ENCODE measurements around the gene ANXA10. TPM values are rescaled to one million over a fixed set of nuclear protein-coding genes. Genes with fewer than 3 reads are reported as not detected.
"Not testable (repeated sequence)": the region's sequence is repeated elsewhere in the genome, so short reads cannot be mapped to it uniquely, and the experiment has no call there.

ANXA10 gene, protein sequence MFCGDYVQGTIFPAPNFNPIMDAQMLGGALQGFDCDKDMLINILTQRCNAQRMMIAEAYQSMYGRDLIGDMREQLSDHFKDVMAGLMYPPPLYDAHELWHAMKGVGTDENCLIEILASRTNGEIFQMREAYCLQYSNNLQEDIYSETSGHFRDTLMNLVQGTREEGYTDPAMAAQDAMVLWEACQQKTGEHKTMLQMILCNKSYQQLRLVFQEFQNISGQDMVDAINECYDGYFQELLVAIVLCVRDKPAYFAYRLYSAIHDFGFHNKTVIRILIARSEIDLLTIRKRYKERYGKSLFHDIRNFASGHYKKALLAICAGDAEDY
- not detected for total RNA-seq

DNA sequence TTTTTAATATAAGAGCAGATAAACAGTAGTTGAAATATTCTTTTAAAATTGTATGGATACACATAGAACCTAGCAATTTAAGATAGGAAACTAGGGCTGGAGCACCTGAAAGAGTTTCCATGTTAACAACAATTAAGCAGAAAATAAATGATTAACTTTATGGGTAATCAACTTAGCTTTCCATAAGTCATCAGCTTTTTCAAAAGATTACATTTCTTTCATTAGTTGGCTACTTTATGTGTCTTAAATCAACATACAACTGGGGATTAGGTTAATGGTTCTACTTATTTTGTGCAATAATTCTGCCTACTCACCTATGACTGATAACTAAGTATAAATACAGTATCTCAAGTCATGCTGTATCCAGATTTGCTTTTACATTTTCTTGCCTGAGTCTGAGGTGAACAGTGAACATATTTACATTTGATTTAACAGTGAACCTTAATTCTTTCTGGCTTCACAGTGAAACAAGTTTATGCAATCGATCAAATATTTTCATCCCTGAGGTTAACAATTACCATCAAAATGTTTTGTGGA is at the start of gene ANXA10:
TSS of gene ANXA10 (plus strand) at position 362 of the 537 bp plus-strand sequence. CDS start at position 526, 164 bp downstream.
- ATAC-seq = no peak

DNA sequence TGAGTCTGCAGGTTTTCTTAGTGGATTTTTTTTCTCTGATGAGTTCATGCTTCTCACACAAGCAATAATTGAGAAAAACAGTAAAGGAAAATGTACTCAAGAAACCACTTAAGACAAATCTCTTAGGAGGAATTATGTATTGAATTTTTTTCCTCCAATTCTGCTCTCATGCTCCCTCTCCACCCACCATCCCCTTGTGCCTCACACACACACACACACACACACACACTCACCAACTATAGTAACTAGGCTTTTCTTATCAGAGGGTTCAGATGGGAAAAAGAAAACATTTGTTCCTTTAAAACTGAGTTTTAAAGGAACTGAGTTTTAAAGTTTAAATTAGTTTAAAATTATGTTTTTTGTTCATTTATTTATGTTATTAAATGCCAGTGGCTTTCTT is 47.0 kb upstream of the ANXA10 start:
- ATAC-seq = no peak

DNA sequence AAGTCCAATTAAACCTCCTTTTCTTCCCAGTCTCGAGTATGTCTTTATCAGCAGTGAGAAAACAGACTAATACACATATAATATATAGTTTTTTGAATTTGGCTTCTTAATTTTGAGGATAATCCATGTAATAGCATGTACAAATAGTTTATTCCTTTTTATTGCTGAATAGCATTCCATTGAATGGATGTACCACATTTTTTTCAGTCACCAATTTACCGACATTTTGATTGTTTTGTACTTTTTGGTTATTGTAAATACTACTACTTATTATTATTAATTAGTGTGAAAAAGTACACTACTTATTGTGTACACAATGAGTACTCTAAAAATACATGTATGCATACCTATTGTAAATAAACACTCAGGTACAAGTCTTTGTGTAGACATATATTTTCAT is 42.3 kb upstream of the ANXA10 start:
- ATAC-seq = no peak

DNA sequence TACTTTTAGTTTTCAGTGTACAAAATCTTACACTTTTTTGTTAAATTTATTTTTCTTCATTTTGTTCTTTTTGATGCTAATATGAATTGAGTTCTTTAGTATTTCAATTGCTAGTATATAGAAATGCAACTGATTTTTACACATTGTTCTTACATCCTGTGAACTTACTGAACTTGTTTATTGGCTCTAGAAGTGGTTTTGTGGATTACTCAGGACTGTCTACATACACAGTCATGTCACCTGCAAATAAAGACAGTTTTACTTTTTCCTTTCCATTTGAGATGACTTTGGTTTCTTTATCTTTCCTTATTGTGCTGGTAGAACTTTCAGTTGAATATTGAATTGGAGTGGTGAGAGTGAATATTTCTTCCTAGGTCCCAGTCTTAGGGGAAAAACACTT is 40.8 kb upstream of the ANXA10 start:
- ATAC-seq = no peak

DNA sequence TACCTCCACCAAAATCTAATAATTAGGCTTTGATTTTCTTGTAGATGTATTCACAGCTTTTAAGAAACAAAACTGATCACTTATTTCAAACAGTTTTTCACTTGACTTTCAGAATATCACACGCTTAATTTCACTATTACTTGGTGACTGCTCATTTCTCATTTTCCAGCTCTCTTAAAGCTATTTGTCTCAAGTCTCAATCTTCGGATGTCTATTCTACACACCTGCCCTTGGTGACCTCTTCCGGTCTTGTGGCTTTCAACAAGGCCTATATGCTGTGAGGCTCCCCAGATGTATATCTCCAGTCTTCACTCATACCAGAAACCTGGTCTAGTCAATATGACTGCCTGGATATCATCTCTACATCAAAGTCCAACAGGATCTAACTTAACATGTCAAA is 34.9 kb upstream of the ANXA10 start:
- ATAC-seq = no peak

DNA sequence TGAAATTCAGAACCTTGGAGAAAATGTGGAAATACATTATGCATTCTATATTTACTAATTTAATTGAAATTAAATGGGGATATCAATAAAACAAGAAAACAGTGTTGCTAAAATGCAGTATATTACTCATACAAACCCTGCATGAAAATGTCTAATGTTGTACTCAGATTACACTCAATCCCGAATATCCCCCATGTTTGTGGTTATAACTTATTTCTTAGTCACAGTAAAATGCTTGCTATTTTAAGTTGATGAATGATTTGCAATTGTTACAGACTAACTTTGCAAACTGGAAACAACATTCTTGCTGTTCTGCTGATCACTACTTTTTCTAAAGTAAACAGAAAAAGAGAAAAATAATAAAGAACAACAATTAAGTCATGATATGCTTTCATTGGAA is 33.1 kb upstream of the ANXA10 start:
- ATAC-seq = no peak

DNA sequence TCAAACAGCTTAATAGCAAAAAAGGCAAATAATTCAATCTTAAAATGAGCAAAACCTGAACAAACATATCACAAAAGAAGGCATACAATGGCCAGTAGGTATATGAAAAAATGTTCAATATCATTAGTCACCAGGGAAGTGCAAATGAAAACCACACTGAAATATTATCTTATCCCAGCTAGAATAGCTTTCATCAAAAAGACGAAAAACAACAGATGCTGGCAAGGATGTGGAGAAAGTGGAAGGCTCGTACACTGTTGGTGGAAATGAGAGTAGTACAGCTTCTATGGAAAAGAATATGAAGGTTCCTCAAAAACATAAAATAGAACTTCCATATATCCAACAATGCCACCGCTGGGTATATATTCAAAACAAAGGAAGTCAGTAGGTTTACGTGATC is 29.3 kb upstream of the ANXA10 start:
- ATAC-seq = no peak

DNA sequence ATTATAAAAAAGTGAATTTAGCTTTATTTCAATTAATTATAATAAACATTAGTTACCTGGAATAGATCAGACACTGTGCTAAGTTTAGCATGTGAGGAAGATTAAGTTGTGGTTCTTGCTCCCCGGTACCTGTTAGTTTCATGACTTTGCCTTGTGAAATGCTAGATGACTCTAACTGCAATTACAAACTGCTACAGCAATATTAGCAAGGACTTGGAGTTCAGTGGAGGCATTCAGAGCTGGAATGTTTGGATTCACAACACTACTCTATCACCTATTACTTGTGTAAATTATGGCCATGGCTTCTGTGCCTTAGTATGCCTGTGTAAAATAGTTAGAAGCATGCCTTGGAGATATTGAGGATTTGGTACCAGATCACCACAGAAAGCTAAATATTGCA is 21.4 kb upstream of the ANXA10 start:
- no peak for ATAC-seq

DNA sequence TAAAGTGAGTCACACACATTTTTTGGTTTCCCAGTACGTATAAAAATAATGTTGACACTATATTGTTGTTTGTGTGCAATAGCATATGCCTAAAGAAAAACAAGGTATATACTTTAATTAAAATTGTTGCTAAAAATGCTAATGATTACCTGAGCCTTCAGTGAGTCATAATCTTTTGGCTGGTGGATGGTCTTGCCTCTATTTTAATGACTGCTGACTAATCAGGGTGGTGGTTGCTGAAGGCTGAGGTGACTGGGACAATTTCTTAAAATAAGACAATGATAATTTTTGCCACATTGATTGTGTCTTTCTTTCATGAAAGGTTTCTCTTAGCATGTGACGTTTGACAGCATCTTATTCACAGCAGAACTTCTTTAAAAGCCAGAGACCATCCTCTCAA is 21.0 kb upstream of the ANXA10 start:
- no peak for ATAC-seq

DNA sequence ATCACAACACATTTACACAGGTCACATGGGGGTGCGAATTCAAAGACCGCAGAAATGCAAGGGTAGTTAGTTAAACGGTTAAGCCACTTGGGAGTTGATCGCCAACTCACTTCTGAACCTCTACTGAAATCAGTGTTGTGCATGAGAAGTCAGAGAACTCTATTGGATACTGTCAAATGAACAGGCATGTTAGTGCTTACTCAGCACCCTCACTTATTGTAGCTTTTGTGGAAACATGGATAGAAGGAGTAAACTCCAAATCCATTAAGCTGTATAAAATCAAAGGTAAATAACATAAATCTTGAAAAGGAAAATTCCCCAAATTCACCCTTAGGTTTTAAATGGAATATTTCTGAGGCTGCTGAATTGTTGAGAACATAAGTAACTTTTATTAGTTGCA is 17.5 kb upstream of the ANXA10 start:
- no peak for ATAC-seq

DNA sequence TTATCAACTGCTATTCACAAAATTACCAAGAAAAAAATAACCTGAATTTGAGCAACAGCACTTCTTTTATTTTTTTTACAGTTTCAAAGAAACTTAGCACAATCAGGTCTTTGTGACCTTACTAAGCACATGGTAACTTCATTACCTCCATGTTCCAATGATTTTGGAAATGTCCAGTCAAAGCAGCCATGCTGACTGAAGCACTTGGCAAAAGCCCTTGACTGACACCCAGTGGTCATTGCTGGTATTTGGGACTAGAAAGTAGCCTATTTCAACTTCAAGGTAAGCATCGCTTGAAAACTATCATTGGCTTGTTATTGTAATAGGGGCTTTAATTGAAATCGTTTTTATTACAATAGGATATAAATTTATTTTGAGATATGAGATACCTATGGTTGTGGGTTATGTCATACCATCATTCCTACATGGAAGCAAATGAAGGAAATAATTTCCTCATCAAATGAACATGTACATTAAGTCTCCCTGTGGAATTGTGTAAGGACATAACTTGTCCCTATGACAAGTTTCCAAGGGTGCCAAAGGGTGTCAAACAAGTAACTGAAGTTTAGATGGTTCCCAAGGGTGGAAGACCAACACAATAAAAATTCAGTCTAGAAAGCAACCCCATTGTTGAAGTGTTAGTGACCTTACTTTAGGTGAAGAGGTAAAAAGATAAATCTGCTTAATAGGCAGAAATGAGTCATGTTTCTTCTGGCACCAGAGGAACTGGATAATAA is 15.2 kb upstream of the ANXA10 start:
- ATAC-seq = peak; percentile 61

DNA sequence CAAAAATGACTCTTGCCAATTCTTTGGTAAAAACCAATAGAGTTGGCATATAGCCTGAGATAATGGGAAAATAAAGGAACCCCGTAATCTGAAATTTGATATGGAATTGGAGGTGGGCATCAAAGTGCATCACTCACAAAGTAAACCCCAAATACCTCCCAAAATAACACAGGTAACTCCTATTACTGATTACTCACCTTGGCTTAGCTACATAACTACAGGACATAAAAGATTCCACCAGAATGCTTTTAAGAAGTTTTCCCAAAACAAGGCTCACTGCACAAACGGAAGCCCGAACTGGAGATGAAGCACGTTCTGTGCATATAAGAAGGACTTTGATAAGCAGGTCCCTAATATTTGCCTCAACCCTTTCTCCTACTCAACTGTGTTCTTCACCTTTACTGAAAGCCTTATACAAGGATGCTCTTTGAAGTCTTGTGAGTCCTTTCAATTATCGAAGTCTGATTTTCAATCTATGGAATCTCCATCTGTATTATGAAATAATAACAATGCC is 14.6 kb upstream of the ANXA10 start:
- ATAC-seq = no peak

DNA sequence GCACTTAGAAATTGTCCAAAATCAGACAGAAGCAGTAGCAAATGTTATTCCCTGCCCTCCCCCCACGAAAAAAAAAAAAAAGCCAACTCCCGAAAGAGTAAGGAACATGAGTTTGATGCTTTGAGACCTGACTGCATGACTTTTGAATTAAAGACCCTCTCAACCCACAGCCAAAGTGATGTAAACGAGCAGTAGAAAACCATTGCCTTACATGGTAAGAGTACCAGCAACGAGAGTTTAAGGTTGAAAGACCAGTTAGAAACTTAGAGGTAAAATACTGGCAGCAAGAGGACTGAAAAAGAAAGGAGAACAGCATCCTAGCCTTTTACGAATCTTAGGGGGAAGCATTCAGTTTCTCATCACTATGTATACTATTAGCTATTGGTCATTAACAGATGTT is 10.0 kb upstream of the ANXA10 start:
- no peak for ATAC-seq

DNA sequence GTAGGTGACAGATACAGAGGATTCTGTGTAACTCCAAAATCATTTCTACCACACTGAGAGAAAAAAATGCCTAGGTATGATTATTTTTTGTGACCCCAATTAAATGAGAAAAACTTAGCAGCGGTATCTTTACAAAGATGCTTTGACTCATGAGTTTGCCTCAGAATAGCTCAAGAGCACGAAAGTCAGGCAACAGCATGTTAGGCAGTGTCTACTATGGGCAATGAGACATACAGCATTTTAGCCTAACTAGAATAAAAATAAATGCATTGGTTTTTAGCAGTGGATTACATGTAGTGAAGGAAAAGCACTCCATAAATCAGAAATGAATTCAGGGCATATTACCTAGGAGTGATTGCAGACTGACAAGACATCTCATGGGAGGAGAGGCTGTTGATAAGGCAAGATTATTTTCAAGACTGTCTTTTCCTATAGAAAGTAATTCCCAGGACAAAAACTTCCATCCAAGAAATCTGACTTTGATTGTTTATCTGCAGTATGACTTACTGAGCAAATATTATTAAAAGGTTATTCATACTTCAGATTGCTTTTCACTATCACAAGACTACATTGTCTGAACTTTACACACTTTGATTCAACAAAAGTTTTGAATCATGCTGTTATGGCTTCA is 3.6 kb downstream of the ANXA10 start:
- ATAC-seq = no peak

DNA sequence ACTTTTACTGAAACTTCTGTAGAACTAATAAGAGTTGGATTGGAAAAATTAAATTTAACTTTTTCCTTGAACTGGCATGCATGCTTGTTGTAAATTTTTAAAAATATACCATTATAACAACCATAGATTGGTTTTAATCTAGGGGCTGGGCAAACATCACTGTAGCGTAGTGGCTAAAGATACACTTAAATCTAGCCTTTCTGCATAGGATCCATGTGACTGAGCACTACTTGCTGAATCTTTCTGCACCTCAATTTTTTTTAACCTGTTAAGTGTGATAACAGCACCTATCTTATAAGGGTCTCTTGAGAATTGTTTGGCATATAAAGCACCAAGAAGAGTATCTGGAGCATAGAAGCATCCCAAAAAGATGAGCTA is 4.1 kb downstream of the ANXA10 start:
- ATAC-seq = no peak

DNA sequence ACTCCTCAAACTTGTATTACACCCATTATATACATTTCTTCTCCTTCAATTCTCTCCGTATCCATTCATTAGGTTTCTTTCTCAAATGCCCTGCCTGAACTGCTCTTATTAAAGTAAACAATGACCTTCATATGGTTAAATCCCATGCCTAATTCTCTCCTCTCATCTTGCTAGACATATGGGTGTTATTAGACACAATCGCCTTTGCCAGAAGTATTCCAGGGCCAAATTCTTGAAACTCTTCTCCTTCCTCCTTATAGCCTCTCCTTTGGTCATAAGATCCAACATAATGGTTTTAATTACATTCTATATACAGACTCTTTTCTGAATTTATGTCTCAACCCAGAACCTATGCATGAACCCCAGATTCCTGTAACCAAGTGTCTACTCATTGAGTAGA is 4.8 kb downstream of the ANXA10 start:
- ATAC-seq = no peak

DNA sequence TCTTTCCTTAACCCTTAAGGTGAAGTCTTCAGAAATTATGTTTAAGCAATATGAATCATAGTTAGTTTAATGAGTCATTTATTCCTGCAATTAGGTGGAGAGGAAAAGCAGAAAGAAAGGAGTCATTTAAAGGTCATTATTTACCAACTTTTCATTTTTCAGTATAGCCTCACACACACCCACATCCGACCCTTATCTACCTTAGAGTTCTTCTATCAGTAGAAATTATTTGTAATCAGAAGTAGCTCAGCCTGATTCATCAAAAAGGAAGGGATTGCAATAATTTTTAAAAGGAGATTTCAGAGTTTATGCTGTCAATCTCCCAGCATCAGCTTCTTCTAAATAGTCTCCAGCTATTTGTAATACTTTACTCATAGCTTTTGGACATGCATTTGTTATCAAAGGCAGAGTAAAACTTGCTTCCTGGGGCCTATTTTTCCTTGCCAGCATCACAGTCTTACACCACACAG is 5.9 kb downstream of the ANXA10 start:
- ATAC-seq = peak; percentile 66

DNA sequence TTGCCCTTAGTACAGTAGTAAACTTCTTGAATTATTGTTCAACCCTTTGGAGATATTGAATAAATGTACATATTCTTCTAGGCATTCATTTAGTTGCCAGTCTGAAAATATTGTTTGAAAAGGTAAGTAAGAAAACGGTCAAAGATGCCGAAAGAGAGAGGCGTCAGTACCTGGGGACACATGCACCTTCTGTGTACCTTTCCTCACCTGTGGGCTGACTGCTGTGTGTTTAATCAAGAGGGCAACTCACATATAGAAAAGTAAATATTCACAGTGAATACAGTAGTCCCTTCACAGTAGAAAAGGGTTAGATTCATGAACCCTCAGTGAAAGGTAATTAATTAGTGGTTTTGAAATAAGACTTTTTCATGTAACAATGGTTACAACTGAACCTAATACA is 6.9 kb downstream of the ANXA10 start:
- ATAC-seq = no peak

DNA sequence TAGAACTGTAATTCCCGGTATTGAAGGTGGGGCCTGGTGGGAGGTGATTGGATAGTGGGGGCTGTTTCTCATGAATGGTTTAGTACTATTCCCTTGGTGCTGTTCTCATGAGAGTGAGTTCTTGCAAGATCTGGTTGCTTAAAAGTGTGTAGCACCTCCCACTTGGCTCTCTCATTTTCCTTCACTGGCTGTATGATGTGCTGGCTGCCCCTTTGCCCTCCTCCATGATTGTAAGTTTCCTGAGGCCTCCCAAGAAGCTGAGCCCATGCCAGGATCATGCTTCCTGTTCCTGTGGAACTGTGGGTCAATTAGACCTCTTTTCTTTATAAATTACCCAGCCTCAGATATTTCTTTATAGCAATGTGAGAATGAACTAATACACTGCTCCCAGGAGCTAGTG is 8.7 kb downstream of the ANXA10 start:
- ATAC-seq = no peak

DNA sequence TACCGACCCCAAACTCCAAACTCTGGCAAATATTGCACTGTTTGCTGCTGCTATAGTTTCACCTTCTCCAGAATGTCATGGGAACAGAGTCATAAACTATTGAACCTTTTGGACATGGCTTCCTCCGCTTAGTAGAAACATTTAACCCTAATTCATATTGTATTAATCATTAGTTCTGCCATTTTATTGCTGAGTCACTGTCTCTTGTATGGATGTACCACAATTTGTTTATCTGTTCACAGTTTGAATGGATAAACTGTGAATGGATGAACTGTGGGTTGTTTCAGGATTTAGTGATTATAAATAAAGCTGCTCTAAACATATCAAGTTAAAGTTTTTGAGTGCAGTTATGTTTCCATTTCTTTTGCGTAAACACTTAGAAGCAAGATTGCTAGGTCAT is 10.1 kb downstream of the ANXA10 start:
- ATAC-seq = no peak

DNA sequence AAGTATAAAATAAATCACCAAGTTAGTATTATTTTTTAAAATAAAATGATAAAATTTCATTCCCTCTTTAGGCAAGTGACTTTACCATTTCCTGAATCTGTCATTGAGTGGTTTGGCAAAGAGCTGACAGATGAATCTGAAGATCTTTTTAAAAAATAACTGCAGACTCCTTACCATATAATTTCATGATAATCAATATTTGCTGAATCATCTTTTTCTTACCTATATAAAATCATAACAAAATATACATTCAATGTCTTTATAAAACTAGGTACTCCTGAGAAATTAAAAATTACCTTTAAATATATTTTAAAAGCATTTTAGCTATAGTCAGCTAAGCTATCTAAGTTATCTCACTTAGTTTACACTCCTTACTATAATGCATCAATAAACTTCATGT is 17.2 kb downstream of the ANXA10 start:
- no peak for ATAC-seq

DNA sequence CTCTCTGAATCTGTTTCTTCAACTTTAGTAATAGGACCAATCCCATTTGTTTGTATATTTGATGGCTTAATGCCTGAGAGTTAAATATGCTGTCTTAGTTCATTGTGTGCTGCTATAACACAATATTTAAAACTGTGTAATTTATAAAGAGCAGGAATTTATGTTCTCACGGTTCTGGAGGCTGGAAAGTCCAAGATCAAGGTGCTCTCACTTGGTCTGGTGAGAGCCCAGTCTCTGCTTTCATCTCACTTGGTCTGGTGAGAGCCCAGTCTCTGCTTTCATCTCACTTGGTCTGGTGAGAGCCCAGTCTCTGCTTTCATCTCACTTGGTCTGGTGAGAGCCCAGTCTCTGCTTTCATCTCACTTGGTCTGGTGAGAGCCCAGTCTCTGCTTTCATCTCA is 20.7 kb downstream of the ANXA10 start:
- ATAC-seq = not testable (repeated sequence)

DNA sequence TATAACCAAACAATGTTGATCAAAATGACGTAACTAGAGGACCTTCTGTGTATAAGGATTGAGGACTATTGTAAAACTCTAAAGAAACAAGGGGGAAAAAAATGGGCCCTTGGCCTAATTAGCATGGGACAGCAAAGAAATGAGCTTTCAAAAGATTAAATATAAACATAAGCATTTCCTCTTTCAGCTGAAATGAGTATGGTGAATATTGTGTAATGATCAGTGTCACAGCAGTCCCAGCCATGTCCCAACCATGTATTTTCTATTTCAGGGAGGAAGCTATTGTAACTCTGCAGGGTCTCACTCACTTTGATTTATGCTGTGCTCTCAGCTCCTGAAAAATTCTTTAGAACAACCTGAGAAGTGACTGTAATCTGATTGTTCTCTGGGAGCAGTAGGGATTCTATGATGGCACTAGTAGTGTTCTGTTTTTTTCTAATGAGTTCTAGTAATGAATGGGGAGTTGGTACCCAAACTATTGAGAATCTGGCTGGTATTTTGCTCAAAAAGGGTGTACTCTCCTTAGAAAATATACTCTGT is 25.8 kb downstream of the ANXA10 start:
- ATAC-seq = no peak
